SKM-1 (cell line): ENCODE data around the gene OSTF1.

Source experiments
- DNase-seq: peaks from one replicate; lab custom pipeline; 2025; ENCODE audit not compliant: unreplicated experiment; lab: John Stamatoyannopoulos, UW

The OSTF1 gene, protein sequence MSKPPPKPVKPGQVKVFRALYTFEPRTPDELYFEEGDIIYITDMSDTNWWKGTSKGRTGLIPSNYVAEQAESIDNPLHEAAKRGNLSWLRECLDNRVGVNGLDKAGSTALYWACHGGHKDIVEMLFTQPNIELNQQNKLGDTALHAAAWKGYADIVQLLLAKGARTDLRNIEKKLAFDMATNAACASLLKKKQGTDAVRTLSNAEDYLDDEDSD

DNA sequence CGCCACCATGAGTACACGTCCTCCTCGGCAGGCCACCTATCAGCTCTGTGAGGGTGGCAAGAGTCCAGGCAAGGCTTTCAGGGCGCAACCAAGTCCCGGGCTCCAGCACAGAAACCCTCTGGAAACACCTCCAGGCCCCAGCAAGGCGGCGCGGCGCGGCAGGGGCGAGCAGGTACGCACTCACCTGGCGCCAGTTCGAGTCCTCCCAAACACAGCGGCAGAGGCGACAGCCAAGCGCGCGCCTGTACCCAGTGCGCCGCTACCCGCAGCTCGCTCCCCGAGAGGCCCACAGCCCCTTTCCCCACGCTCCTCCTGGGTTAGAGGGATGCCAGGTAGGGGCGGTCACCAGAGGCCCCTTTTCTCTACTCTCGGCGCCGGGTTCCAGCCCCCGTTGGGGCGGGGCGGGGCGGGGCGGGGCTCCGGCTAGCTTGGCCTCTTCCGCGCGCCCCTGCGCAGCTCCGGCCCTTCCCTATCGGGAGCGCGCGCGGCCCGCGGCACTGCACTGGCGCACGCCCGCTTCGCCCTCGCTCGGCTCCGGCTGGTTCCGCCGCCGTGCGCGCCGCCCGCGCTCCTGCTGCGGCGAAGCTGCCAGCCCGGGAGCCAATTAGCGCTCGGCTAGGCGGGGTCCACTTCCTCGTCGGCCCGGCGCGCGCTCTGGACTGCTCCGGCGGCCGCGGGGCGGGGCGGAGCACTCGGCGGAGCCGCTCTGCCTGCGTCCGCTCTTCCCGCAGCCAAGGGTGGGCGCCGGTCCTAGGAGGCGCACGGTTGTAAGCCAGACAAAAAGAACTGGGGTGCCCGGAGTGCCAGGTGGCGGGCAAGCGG lies at the start of gene OSTF1, which contains the start of gene NMRK1:
Gene OSTF1 (plus strand): TSS at position 691 of the 822 bp plus-strand sequence. CDS start 179 bp downstream, outside the sequence.
Gene NMRK1 (minus strand): TSS at position 332 of the 822 bp plus-strand sequence. CDS start 5,040 bp downstream, outside the sequence.
- DNase-seq, result peak; percentile 69

DNA sequence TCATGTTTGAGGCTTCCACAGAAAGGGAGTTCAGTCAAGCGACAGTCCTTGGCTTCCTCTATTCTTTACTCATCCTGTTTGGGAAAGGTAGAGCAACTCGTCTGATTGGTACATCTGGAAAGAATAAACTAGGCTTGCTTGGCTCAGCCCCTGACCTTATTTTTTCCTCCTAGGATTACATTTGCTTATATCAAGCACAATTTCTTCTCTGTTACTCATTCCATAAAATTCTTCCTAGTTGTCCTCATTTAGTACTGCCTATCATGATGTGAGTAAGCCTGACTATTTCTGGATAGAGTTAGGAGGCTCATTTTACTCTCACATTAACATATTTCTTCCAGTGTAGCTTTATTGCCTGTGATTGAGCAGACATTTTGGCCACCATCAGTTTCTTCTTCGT lies 49.3 kb upstream of the OSTF1 start:
- DNase-seq, result no peak

DNA sequence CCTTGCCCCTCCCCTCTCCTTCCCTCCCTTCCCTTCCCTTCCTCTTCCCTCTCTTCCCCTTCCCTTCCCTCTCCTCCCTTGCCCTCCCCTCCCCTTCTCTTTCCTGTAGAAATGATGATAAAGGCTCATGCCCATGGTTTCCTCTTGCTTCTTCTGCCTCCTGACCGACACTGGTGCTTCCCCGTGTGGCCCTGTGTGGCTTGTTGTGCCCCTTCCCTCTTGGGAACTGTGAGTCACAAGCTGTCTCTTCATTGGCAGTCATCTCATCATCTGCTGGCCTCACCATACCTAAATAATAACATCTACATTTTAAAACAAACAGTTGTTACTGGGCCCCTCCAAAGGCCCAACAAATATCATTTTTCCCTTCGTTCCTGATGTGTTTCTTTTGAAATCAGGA lies 48.5 kb upstream of the OSTF1 start:
- DNase-seq, result no peak

DNA sequence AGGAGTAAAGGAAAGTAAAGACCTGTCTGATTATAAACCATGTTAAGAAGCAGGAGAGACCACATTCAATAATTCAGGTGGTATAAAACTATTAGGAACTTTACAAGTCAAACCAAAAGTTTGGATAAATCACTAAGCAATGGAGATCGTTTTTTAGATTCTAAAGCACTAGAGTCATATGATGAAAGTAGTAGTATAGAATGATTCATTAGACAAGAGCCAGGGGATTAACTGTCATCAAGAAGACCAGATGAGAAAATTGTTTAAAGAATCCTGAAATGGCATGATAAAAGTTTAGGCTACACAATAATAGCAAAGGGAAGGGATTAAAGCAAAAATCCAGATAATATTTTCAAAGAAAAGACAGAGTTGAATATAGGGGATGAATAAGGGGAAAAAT lies 47.3 kb upstream of the OSTF1 start:
- DNase-seq, result no peak

DNA sequence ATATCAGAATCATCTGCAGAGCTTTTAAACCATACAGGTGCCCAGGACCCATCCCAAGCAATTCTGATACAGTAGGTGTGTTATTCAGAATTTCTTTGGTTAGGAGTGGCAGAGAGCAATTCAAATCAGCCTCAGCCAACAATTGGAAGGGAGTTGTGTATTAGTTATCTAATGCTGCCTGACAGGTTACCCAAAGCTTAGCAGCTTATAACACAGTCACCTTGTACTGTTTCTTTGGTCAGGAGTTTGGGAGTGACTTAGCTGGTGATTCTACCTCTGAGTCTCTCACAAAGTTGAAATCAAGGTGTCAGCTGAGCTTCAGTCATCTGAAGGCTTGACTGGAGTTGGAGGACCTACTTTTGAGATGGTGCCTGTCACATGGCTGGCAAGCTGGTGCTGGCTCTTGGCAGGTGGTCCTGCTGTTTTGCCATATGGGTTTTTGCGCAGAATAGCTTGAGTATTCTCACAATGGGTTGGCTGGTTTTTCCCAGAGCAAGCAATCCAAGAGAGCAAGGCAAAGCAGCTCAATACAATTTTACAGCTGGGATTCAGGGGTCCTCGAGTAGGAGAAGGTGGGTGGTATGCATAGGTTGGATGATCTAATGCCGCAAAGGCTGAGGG lies 41.5 kb upstream of the OSTF1 start:
- DNase-seq, result no peak

DNA sequence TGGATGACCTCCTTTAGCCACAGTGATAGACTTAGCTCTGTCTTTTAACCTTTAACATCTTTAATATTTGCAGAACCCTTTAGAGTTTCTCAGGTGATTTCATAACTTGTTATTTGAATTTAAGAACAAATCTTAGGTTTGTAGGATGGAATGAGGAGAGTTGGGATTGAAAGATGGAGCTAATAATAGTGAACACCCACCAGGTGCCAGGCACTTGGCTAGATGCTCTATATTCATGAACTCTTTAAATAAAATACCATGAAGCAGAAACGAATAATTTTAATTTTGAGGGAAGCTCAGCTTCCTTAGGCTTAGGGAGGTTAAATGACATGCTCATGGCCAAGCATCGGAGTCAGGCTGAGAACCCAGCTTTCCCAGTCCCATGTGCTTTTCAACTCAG lies 40.8 kb upstream of the OSTF1 start:
- DNase-seq, result no peak

DNA sequence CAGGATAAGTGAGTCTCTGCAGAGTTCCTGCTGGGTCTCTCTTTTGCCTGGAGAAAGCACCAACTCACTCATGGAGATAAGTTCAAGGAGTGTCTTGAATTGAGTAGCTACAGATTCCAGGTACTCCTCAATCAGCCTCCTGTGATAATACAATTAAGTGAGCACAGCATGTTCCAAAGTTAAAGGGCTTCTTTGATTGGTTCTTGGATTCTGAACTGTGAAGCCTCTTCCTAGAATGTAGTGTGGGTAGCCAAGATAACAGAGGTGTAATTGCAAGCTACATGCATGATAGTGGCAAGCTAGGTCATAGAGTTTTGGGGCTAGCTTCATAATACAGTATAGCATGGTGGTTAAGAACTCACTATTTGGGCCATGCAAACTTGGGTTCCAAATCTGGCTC lies 37.0 kb upstream of the OSTF1 start:
- DNase-seq, result no peak

DNA sequence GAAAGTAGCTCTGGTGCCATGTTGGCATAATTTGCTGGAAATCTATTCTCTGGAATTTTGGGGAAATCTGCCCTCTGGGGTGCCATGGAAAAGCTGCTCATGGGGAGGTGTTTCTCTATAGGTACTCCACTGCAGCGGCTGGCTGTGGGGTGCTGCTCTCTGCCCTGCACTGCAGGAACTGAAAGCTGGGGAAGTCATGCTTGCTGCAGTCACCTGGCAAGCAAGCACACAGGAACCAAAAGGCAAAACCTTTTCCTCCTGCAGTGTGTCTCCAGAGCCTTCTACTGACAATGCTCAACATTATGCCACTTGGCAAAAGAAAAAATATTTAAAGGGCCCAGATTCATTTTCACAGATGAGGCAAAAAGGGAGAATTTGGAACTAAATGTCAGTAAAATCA lies 34.4 kb upstream of the OSTF1 start:
- no peak for DNase-seq

DNA sequence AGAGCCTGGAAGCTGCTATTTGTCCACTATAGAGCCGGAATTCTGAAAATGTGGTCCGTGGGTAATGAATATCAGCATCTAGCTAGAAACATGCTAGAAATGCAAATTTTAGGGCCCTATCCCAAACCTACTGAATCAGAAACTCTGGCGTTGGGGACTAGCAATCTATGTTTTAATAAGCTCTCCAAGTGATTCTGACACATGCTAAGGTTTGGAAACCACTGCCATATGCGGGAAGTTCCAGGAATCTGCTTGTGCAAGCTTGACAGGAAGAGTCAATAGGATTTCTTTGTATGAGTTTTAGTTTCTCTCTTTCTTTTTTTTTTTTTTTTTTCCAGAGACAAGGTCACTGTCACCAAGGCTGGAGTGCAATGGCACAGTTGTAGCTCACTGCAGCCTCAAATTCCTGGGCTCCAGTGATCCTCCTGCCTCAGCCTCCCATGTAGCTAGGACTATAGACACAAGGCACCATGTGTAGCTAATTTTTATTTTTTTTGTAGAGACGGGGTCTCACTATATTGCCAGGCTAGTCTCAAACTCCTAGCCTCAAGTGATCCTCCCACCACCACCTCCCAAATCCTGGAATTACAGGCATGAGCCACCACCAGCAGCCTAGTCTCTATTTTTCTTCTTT lies 33.8 kb upstream of the OSTF1 start:
- DNase-seq, result no peak

DNA sequence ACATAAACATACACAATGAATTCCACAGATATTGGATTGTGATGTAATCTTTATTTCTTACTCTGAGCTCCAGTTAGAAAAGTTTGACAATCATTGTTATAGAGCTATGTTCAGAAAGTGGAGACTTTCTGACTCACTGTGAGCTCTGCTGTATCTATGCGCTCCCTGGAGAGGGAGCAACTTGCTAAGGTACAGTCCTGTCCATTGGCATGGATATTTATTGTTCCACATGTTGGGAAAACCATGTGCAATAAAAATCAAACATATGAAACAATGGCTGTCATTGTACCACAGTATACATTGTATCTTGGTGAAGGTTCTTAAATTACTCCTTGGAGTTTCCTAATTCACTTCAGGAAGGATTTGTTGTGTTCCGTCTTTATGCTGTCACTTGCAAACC lies 27.1 kb upstream of the OSTF1 start:
- DNase-seq, result no peak

DNA sequence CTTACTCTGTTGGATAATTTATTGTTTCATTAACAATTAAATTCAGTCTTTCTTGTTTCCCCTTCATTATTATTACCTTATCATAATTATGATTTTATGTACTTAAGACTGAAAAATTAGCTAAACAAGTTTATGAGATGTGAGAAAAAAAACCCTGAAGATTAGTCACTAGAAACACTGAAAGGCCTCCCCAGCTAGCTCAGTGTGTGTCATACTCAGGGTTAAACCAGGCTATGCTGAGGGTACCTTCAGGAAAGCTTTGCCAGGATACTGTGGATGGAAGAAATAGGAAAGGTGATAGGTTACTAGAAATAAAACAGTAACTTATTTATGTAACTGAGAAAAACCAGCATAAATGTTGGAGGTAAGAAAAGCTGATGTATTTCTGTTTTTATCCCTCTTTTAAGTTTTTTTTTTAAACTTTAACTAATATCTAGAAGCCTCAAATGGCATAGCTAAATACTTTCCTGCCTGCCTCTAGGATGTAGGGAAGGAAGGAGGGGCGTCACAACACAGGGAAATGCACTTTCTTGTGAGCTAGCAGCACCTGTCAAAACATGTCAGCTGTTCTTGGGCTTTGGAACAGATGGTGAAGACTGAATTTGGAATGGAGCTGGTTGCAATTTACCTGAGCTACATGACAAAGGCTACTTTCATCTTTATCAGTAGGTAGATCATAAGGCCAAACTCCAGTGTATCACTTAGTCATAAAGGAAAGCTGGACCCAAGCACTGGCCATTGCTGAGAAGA lies 24.6 kb upstream of the OSTF1 start:
- DNase-seq, result no peak

DNA sequence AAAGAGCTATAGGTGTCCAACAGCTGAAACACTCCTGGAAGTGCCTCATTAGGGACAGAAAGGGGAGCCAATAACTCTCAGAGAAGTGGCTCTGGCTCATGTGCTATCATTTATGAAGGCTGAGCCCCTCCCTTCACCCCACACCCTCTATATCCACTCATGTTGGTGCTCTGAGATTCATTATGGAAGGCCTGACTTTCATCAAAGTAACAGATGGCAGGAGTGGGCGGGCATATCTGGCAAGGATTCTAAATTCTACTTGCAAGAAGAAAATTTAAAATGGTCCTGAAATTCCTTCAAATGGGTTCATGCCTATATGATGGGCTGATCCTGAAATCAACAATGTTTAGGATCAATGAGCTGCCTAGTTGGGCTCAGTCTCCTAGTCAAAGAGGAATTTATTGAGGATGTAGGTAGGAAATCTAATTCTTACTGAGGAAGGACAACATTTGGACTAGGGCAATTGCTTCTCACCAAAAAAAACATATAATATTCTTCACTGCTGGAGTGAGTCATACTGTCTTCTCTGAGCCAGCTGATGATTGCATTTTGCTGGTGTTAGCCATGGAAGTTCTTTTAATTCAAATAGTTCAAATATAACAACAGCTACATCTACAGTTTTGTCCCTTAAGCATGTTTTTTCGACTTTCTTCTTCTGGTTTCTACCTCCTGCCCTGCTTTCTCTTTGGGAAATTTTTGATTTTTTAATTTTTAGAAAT lies 23.8 kb upstream of the OSTF1 start:
- DNase-seq, result no peak

DNA sequence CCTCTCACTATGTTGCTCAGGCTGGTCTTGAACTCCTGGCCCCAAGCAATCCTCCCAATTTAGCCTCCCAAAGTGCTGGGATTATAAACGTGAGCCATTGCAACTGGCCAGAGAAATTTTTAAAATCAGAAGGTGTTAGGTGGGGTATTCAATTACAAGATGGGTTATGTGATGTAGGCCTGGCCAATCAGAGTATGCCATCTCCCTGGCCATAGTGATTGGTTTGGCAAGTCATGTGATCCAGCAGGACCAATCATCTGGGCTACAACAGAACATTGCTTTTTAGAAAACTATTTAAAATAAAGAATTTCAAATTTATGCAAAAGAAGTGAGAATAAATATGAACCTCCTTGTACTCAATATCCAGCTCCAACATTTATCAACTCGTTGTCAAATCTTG lies 22.8 kb upstream of the OSTF1 start:
- DNase-seq, result no peak

DNA sequence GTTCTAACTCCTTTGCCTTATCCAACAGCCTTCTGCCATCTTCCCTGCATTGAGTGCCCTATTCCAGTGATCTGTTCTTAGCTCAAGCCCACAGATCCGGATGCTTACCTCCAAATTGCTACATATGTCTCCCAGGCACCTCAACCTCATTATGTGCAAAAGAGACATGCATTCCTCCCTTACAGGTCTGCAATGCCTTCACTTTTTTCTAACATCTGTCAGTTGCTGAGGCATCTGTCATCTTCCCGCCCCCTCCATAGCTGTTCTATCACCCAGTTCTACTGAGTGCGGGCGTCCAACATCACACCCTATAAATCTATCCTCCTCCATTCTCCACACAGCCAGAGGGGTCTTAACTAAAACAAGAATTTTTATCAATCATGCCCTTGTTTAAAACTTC lies 20.4 kb upstream of the OSTF1 start:
- DNase-seq, result no peak

DNA sequence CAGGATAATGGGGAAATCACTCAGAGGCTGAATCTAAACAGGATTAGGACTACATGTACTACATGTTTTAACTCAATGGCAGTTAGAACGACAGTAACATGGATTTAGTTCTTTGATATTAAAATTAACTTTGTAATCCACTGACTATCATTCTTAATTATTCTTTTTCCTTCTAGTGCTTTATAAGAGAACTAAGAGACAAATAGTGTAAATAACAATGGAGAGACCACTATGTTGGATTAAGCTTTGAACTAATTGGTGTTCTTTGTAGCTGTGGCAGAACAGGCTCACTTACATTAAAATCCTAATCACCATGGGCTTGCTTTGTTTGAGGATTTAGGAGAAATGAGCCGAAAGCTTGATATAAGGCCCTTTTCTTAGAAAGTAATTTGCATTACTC lies 19.1 kb upstream of the OSTF1 start:
- no peak for DNase-seq

DNA sequence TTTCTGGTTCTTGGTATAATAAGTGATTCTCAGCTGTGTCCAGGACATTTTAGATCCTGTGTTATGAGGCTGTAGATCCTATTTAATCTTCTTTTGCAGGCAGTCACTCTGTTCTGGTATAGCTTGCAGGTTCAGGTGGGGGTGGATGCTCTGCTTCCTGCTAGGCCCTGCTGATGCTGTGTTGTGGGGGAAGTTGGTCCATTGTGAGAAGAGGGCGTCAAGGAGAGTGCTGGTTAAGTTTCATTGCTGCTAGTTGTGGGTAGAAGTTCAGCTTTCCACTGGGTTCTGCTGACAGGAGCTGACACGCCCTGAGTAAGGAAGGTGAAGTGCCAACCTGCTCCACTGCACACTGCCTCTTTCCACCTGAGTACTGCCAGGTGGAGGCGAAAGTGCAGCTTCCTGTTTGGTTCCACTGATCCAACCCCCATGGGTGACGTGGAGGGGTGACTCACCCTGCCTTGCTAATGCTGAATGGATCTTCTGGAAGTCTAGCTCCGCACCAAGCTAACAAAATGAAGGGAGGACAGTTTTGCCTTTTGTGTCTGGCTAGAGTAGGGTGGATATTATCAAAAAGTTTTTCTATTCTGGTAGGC lies 16.7 kb upstream of the OSTF1 start:
- no peak for DNase-seq

DNA sequence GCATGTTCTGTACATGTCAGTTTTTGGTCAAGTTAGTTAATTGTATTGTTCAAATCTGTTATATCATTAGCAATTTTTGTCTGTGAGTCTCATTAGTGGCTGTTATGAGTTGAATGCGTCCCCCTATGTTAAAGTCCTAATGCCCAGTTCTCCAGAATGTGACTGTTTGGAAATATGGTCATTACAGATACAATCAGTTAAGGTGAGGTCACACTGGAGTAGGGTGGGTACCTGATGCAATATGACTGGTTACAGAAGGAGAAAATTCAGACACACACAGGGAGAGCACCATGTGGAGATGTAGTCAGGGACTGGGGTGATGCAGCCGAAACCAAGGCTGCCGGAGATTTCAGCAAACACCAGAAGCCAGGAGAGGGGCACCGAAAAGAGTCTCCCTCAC lies 15.4 kb upstream of the OSTF1 start:
- DNase-seq, result no peak

DNA sequence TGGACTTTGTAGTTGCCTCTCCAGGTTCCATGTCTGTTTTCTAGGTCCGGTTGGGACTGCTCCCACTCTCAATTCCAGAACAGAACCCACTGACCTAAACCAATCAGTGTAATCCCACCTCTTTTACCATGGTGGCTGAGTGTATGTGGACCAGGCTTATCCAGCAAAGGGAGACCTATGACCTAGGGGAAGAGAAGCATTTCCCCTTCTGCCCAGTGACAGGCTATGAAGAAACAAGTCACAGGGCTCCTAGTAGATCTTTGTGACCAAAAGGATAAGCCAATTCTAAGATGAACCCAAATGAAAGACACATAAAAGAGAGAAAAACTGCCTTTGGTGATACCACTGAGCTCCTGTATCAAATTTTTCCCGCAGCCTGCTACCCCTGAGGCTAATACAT lies 6.7 kb upstream of the OSTF1 start:
- no peak for DNase-seq

DNA sequence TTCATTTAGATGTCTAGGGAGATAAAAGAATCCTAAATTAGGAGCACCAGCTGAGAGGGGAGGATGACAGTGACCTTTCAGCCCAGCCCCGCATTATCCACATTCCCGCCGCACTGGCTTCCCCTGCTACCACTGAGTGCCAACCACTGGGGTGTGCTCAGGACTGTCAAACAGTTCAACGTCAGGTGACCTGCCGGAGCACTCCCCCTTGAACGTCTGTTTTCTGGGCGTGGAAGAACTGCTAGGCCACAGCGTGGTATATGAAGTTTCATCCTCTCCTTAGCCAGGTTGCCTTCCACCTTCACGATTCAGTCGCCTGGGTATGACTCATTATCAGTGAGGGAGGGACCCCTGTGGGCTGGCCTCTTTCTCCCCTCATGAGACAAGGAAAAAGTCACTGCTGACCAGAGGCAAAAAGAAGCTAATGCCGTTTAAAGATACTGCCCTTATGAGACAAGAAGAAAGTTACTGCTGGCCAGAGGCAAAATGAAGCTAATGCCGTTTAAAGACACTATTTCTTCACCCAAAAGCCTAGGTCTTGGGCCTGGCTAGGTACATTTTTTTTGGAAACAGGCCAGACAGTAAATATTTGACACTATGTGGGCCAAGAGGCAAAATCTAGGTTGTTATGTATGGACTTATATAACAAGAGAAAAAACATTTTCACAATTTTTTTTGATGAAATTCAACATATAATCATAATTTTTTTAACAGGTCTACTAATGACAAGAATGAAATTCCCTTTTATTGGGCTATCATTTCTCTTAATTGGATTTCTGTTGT lies 4.9 kb upstream of the OSTF1 start:
- no peak for DNase-seq
